Chondrocyte (in vitro differentiated cells): Measurements from ENCODE around the gene TRPV6. TPM values are rescaled to one million over a fixed set of nuclear protein-coding genes. Genes with fewer than 3 reads are reported as not detected.

Experiments
- DNase-seq: peaks from one replicate; pipeline ENCODE4 v3.0.0; 2021; ENCODE audit warnings: mixed read lengths, low spot score
- H3K27ac Mint-ChIP-seq: one replicate; pipeline ENCODE4 v1.8.0; 2021; ENCODE audit warnings: mild to moderate bottlenecking, moderate library complexity, mixed read lengths; ENCODE audit not compliant: unreplicated experiment
- H3K27me3 Mint-ChIP-seq: 2 replicates; pipeline ENCODE4 v1.8.0; 2021; ENCODE audit warnings: low read depth, mixed read lengths
- H3K36me3 Mint-ChIP-seq: 2 replicates; pipeline ENCODE4 v1.8.0; 2021; ENCODE audit warnings: low read depth, mixed read lengths
- H3K4me1 Mint-ChIP-seq: 2 replicates; pipeline ENCODE4 v1.8.0; 2021; ENCODE audit warnings: low read depth, mild to moderate bottlenecking, mixed read lengths
- H3K4me3 Mint-ChIP-seq: one replicate; pipeline ENCODE4 v1.8.0; 2021; ENCODE audit warnings: mild to moderate bottlenecking, moderate library complexity, mixed read lengths; ENCODE audit not compliant: unreplicated experiment
- H3K9me3 Mint-ChIP-seq: 2 replicates; pipeline ENCODE4 v1.8.0; 2021; ENCODE audit warnings: low read depth, mixed read lengths
- CTCF ChIP-seq: fragments of 200-600 bp; sonication (generic); IDR thresholded peaks from 2 replicates; pipeline ENCODE4 v1.5.0; 2021; ENCODE audit warnings: antibody characterized with exemption, mild to moderate bottlenecking, moderate library complexity
- total RNA-seq: library from RNA; stranded (reverse); gene quantifications from 3 replicates; pipeline ENCODE4 v1.2.1, GENCODE V29; 2021

The TRPV6 gene
- total RNA-seq, 1 donor from 2014 or later: not detected

GRCh38 chr7:142908921-142909890, 23.7 kb upstream of the TRPV6 start:
- H3K9me3 Mint-ChIP-seq: peaks cover 2% of the 10 kb centered on the region
- DNase-seq: no peak
- H3K4me3 Mint-ChIP-seq: no peak overlapping the region
- no peak for TF ChIP-seq CTCF
- H3K27ac Mint-ChIP-seq: no peak overlapping the region
- no peaks in the 10 kb centered on the region for H3K4me1 Mint-ChIP-seq
- H3K27me3 Mint-ChIP-seq: no peaks in the 10 kb centered on the region
- H3K36me3 Mint-ChIP-seq: no peaks in the 10 kb centered on the region

DNA sequence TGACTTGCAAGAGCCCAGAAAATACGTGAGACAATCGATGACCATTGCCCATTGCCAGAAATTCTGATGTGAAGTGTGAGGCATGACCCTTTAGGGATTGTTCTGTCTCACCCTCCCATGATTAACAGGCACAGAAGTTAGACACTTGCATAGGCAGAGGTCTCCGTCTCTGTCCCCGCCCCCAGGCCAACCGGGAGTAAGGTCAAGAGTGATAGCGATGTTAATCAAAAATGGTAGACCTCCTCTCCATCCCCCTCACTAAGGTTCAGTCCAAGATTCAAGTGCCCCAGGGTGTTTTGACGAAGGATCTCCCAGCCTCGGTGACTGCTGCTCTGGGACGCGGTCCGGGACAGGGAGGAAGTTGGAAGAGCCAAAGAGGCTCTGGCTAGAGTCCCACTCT, 22.7 kb upstream of the TRPV6 start:
- no peaks in the 10 kb centered on the region for H3K36me3 Mint-ChIP-seq
- no peaks in the 10 kb centered on the region for H3K27me3 Mint-ChIP-seq
- peaks cover 2% of the 10 kb centered on the region for H3K9me3 Mint-ChIP-seq
- DNase-seq: no peak
- H3K4me3 Mint-ChIP-seq: no peak overlapping the region
- no peak for TF ChIP-seq CTCF
- no peak overlapping the region for H3K27ac Mint-ChIP-seq
- H3K4me1 Mint-ChIP-seq: no peaks in the 10 kb centered on the region

DNA sequence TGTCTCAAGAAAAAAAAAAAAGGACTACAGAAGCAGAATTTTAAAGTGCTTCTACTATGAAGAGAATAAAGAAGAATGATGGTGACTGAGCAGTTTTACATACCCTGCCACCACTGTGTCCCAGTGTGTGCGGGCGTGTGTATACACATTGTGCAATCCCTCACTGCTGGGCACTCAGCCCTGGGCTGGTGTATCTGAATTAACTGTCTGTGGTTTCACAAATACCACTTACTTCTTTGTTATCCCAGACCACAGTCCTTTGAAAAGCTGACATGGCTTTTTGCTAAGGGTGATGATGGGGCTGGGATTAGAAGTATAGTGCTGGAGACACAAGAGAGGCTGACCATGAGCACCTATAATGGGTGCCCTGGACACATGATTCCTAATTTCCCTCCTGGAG, 21.1 kb upstream of the TRPV6 start:
- Mint-ChIP-seq H3K36me3 (no peaks in the 10 kb centered on the region), H3K27me3 (peaks cover 4% of the 10 kb centered on the region), H3K27ac (no peak overlapping the region), H3K4me1 (no peaks in the 10 kb centered on the region), H3K9me3 (peaks cover 2% of the 10 kb centered on the region), H3K4me3 (no peak overlapping the region)
- DNase-seq: no peak
- no peak for TF ChIP-seq CTCF

DNA sequence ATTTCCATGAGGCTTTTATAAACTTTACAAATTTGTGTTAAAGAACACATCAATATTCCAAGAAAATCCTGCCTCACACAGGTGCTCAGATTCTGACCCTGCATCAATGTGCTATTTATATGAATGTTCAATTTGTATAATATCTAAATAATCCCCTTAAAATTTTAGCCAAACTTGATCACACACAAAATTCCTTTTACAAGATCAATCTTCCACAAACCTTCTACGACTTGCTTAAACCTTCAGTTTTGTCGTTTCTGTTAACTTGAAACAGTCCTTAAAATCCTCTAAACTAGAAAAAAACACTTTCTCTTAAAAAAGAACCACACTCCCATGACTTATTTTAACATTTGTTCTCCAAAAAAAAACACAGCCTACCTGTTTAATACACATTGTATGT, 20.2 kb upstream of the TRPV6 start:
- Mint-ChIP-seq H3K4me1 (no peaks in the 10 kb centered on the region), H3K9me3 (peaks cover 2% of the 10 kb centered on the region), H3K27ac (no peak overlapping the region), H3K27me3 (peaks cover 4% of the 10 kb centered on the region), H3K36me3 (no peaks in the 10 kb centered on the region), H3K4me3 (no peak overlapping the region)
- DNase-seq: no peak
- TF ChIP-seq CTCF: no peak

DNA sequence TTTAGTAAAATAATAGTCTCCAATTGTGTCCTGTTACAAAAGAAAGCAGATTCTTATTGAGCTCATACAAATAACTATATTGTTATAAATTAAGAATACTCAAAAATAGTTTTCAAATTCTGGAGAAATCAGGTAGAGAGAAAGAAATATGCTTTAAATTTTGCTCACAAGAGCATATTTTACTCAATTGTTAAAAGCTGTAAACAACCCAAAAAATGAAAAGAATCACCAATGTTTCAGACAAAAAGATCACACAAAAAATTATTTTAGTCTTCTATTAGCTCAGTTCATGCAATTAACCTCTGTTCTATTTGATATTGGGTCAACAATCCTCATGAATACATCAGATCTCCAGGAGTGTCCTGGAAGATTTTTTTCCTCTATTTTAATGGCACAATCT, 18.6 kb upstream of the TRPV6 start:
- no peak for DNase-seq
- TF ChIP-seq CTCF: no peak
- no peaks in the 10 kb centered on the region for H3K36me3 Mint-ChIP-seq
- H3K4me1 Mint-ChIP-seq: no peaks in the 10 kb centered on the region
- peaks cover 2% of the 10 kb centered on the region for H3K9me3 Mint-ChIP-seq
- no peak overlapping the region for H3K4me3 Mint-ChIP-seq
- no peak overlapping the region for H3K27ac Mint-ChIP-seq
- H3K27me3 Mint-ChIP-seq: peaks cover 4% of the 10 kb centered on the region
